SK-N-SH (cell line): ENCODE data around the gene OBSCN. TPM values are rescaled to one million over a fixed set of nuclear protein-coding genes. Genes with fewer than 3 reads are reported as not detected.

Experiments
- CTCF ChIA-PET: fragments of 300-600, 350-600 bp; formaldehyde crosslinking; extraction: SDS; loops from one replicate; lab custom pipeline; 2021; lab: Yijun Ruan, JAX
- POLR2A ChIA-PET: fragments of 350-600 bp; sonication (Branson Sonifier 250); formaldehyde crosslinking; extraction: SDS; loops from one replicate; lab custom pipeline; 2020; ENCODE audit warnings: antibody characterized with exemption, inconsistent platforms; lab: Yijun Ruan, JAX
- DNase-seq: peaks from one replicate; pipeline ENCODE4 v3.0.0; 2012
- H2AFZ ChIP-seq: fragments of 200-600 bp; sonication (generic); 2 replicates; pipeline ENCODE4 v1.8.1; 2016; ENCODE audit warnings: antibody characterized with exemption, mild to moderate bottlenecking, low read depth
- H3F3A ChIP-seq: fragments of 200-600 bp; sonication (generic); replicated peaks from 2 replicates; pipeline ENCODE3; 2016; ENCODE audit warnings: antibody characterized with exemption, mild to moderate bottlenecking; ENCODE audit not compliant: insufficient read depth
- H3K27ac ChIP-seq, 2 experiments: fragments of 200-500 bp in 1 of 2; fragments of 200-600 bp in 1 of 2; sonication (Bioruptor generic) in 1 of 2; sonication (generic), shearing (Covaris generic) in 1 of 2; 2 replicates each; pipeline versions ENCODE4 v1.5.1 to v1.6.1; 2014 to 2016; ENCODE audit warnings: low read depth in 2 of 2, inconsistent platforms in 1 of 2, low read length in 1 of 2, mild to moderate bottlenecking in 1 of 2, mixed read lengths in 1 of 2
- H3K27me3 ChIP-seq: fragments of 200-600 bp; sonication (generic), shearing (Covaris generic); 2 replicates; pipeline ENCODE4 v1.6.1; 2016; ENCODE audit warnings: mixed run types; ENCODE audit not compliant: insufficient read depth
- H3K36me3 ChIP-seq, 2 experiments: fragments of 200-500 bp in 1 of 2; fragments of 200-600 bp in 1 of 2; sonication (Bioruptor generic) in 1 of 2; sonication (generic) in 1 of 2; replicated peaks in 1 of 2; 2 replicates each; pipeline versions ENCODE3 to v1.5.1; 2014 to 2016; ENCODE audit warnings: low read length in 1 of 2, mild to moderate bottlenecking in 1 of 2; ENCODE audit not compliant: insufficient read depth in 2 of 2, control insufficient read depth in 1 of 2
- H3K4me1 ChIP-seq, 2 experiments: fragments of 200-500 bp in 1 of 2; fragments of 200-600 bp in 1 of 2; sonication (Bioruptor generic) in 1 of 2; sonication (generic), shearing (Covaris generic) in 1 of 2; 2 replicates each; pipeline versions ENCODE4 v1.5.1 to v1.6.1; 2014 to 2016; ENCODE audit warnings: low read depth in 1 of 2, low read length in 1 of 2, mixed run types in 1 of 2; ENCODE audit not compliant: insufficient read depth in 2 of 2, control insufficient read depth in 1 of 2
- H3K4me2 ChIP-seq: fragments of 200-600 bp; sonication (generic), shearing (Covaris generic); 2 replicates; pipeline ENCODE4 v1.6.1; 2017; ENCODE audit warnings: mixed run types
- H3K4me3 ChIP-seq, 2 experiments: fragments of 200-500 bp in 1 of 2; fragments of 200-600 bp in 1 of 2; sonication (Bioruptor generic) in 1 of 2; sonication (generic), shearing (Covaris generic) in 1 of 2; 2 replicates each; pipeline versions ENCODE4 v1.5.1 to v1.8.1; 2014 to 2016; ENCODE audit warnings: low read depth in 2 of 2, inconsistent platforms in 1 of 2, low read length in 1 of 2, mild to moderate bottlenecking in 1 of 2, mixed read lengths in 1 of 2, moderate library complexity in 1 of 2
- H3K79me2 ChIP-seq: fragments of 200-600 bp; sonication (generic); 2 replicates; pipeline ENCODE4 v1.8.1; 2017; ENCODE audit warnings: mild to moderate bottlenecking; ENCODE audit not compliant: insufficient read depth
- H3K9ac ChIP-seq: fragments of 200-600 bp; sonication (generic); 2 replicates; pipeline ENCODE4 v1.6.1; 2017; ENCODE audit warnings: mixed run types
- H3K9me2 ChIP-seq: fragments of 200-600 bp; sonication (generic); 2 replicates; pipeline ENCODE4 v1.6.1; 2017; ENCODE audit warnings: mixed run types
- H3K9me3 ChIP-seq: fragments of 200-600 bp; sonication (generic); 2 replicates; pipeline ENCODE4 v1.6.1; 2017; ENCODE audit warnings: mixed run types, mild to moderate bottlenecking, moderate library complexity
- H4K20me1 ChIP-seq: fragments of 200-600 bp; sonication (generic); 2 replicates; pipeline ENCODE4 v1.6.1; 2017; ENCODE audit warnings: mild to moderate bottlenecking, mixed run types; ENCODE audit not compliant: insufficient read depth
- CTCF ChIP-seq: fragments of 200-600 bp; sonication (generic); IDR thresholded peaks from 2 replicates; pipeline ENCODE4 v1.6.1; 2017; ENCODE audit warnings: antibody characterized with exemption, mild to moderate bottlenecking, moderate library complexity
- ELF1 ChIP-seq: IDR thresholded peaks from 2 replicates; pipeline ENCODE4 v1.4.0; 2012
- EP300 ChIP-seq, 2 experiments: IDR thresholded peaks; 2 replicates each; pipeline versions ENCODE4 v1.4.0 to v1.6.1; 2012; ENCODE audit warnings: borderline replicate concordance in 1 of 2, low read depth in 1 of 2, low read length in 1 of 2
- EZH2phosphoT487 ChIP-seq: fragments of 200-600 bp; sonication (generic); IDR thresholded peaks from 2 replicates; pipeline ENCODE4 v1.6.1; 2017; ENCODE audit warnings: low read depth, mixed run types, mild to moderate bottlenecking, antibody characterized with exemption, moderate library complexity, borderline replicate concordance
- FOSL2 ChIP-seq: IDR thresholded peaks from 2 replicates; pipeline ENCODE4 v1.4.0; 2012; ENCODE audit warnings: low read depth, mild to moderate bottlenecking, moderate library complexity, borderline replicate concordance
- FOXJ3 ChIP-seq: sonication (generic); formaldehyde crosslinking; IDR thresholded peaks from 2 replicates; pipeline ENCODE4 v1.5.1; 2020; ENCODE audit warnings: mild to moderate bottlenecking, missing genetic modification reagents
- GABPA ChIP-seq: IDR thresholded peaks from 2 replicates; pipeline ENCODE4 v1.4.0; 2012; ENCODE audit warnings: low read depth, mild to moderate bottlenecking
- IRF3 ChIP-seq: fragments of 150-350 bp; IDR thresholded peaks from 2 replicates; pipeline ENCODE4 v1.6.1; 2016; ENCODE audit warnings: mild to moderate bottlenecking, low read depth, low read length
- JUND ChIP-seq: IDR thresholded peaks from 2 replicates; pipeline ENCODE4 v1.4.0; 2012
- MEF2A ChIP-seq: IDR thresholded peaks from 2 replicates; pipeline ENCODE4 v1.4.0; 2012; ENCODE audit warnings: low read depth, borderline replicate concordance
- MXI1 ChIP-seq: IDR thresholded peaks from 2 replicates; pipeline ENCODE4 v1.6.1; 2012; ENCODE audit warnings: mild to moderate bottlenecking, low read depth, low read length, improper control_type of control experiment
- POLR2AphosphoS5 ChIP-seq: IDR thresholded peaks from 2 replicates; pipeline ENCODE4 v1.6.1; 2012; ENCODE audit warnings: low read depth, low read length
- RAD21 ChIP-seq: IDR thresholded peaks from 2 replicates; pipeline ENCODE4 v1.6.1; 2012; ENCODE audit warnings: mild to moderate bottlenecking, low read length
- RFX5 ChIP-seq: IDR thresholded peaks from 2 replicates; pipeline ENCODE4 v1.6.1; 2012; ENCODE audit warnings: mild to moderate bottlenecking, improper control_type of control experiment, low read length
- RXRA ChIP-seq: IDR thresholded peaks from 2 replicates; pipeline ENCODE4 v1.4.0; 2012; ENCODE audit warnings: low read depth, mild to moderate bottlenecking, borderline replicate concordance
- SMC3 ChIP-seq: IDR thresholded peaks from 2 replicates; pipeline ENCODE4 v1.6.1; 2012; ENCODE audit warnings: low read depth, low read length, improper control_type of control experiment
- TEAD4 ChIP-seq: IDR thresholded peaks from 2 replicates; pipeline ENCODE4 v1.4.0; 2012; ENCODE audit warnings: mild to moderate bottlenecking, borderline replicate concordance; ENCODE audit not compliant: insufficient read depth
- USF2 ChIP-seq: fragments of 150-350 bp; IDR thresholded peaks from 2 replicates; pipeline ENCODE4 v1.6.1; 2017; ENCODE audit warnings: antibody characterized with exemption, low read length, low read depth, borderline replicate concordance
- ZBTB33 ChIP-seq: IDR thresholded peaks from 2 replicates; pipeline ENCODE4 v1.4.0; 2012; ENCODE audit warnings: low read depth, borderline replicate concordance
- WGBS: methylation state at CpG from one replicate; pipeline ENCODE4 v1.1.6; 2017; ENCODE audit warnings: low lambda C conversion rate; 5-methylcytosine and 5-hydroxymethylcytosine counted together
- polyA plus RNA-seq, 3 experiments: library from polyadenylated mRNA; depleted of rRNA; stranded (reverse); fragments of >200 nt; gene quantifications; 2 replicates each; pipeline ENCODE4 v1.2.3, GENCODE V29; 2012

OBSCN gene
- polyA plus RNA-seq, 1 of the 3 experiments (the other 2 are of a cell fraction), result 4.0 TPM

GRCh38 chr1:228283476-228284147 is 75.8 kb downstream of the OBSCN start:
- TF ChIP-seq MEF2A (no peak), TEAD4 (no peak), RFX5 (no peak), ZBTB33 (no peak), GABPA (no peak)
- TF ChIP-seq, all 33 proteins: peak for 0
- Histone ChIP-seq H3K9me2 (no peaks in the 10 kb centered on the region), H3K4me2 (no peak overlapping the region), H3K4me3 (no peak overlapping the region), H3K27me3 (no peaks in the 10 kb centered on the region), H3K9ac (no peak overlapping the region), H3F3A (no peaks in the 10 kb centered on the region), H3K9me3 (no peaks in the 10 kb centered on the region), H3K36me3 (no peaks in the 10 kb centered on the region), H3K79me2 (no peaks in the 10 kb centered on the region), H2AFZ (no peak overlapping the region), H4K20me1 (no peaks in the 10 kb centered on the region), H3K27ac (no peak overlapping the region), H3K4me1 (no peaks in the 10 kb centered on the region)
- WGBS, result 90% methylated on average over 14 of the region's 20 CpGs
- ChIA-PET POLR2A (interaction anchor here (1.1 kb wide), 1 partner anchor 23 kb away, joined by 4 read pairs; no protein-coding TSS in a partner anchor), CTCF (no interaction called here)
- no peak for DNase-seq

- Histone ChIP-seq H3K27me3 (no peaks in the 10 kb centered on the region), H3K79me2 (no peaks in the 10 kb centered on the region), H3F3A (no peaks in the 10 kb centered on the region), H3K9me2 (no peaks in the 10 kb centered on the region), H3K27ac (no peak overlapping the region), H3K9me3 (no peaks in the 10 kb centered on the region), H3K4me3 (no peak overlapping the region), H3K9ac (no peak overlapping the region), H4K20me1 (no peaks in the 10 kb centered on the region), H3K36me3 (no peaks in the 10 kb centered on the region), H3K4me1 (no peaks in the 10 kb centered on the region), H3K4me2 (no peak overlapping the region), H2AFZ (no peak overlapping the region)
- WGBS, result 66% methylated on average over 3 of the region's 3 CpGs
- POLR2A ChIA-PET, result interaction anchor here (1.1 kb wide), 1 partner anchor 22 kb away, joined by 4 read pairs; no protein-coding TSS in a partner anchor
- CTCF ChIA-PET, result no interaction called here
- DNase-seq, result no peak
- no peak for TF ChIP-seq RXRA
- TF ChIP-seq ELF1, result no peak
- no peak for TF ChIP-seq EP300 (IDR thresholded peaks at IDR 0.05; ENCODE audit: borderline replicate concordance in 1 of 2, low read depth in 1 of 2, low read length in 1 of 2)
- TF ChIP-seq JUND, result no peak
- no peak for TF ChIP-seq EZH2phosphoT487
- TF ChIP-seq RAD21, result no peak
- TF ChIP-seq FOXJ3 (CRISPR knock-in tag), result no peak
- TF ChIP-seq GABPA, result no peak
- TF ChIP-seq FOSL2, result no peak
- TF ChIP-seq SMC3, result no peak
- no peak for TF ChIP-seq USF2
- TF ChIP-seq MXI1, result no peak
- TF ChIP-seq CTCF, result no peak
- TF ChIP-seq POLR2AphosphoS5, result no peak
- TF ChIP-seq ZBTB33, result no peak
- no peak for TF ChIP-seq IRF3
Observed at GRCh38 chr1:228284148-228284495, 76.3 kb downstream of the OBSCN start.
